ENCODE measurements around the gene BAHCC1.

Gene BAHCC1

DNA sequence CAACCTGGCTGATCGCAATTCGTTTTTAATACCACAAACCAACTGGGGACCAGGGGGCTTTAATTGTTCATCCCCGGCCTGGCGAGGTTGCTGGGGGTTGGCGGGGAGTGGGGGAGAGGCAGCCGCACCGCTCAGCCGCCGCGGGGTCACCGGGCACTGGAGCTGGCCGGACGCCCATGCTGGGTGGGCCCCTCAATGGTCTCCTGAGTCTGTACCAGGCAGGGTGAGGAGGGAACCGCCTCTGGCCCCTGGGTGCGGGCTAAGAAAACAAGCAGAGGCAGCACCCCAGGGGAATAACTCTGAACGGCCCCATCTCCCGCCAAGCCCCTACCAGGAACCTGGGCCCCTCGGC lies 73.5 kb downstream of the BAHCC1 start:
- Histone ChIP-seq H3K9ac (ENCODE audit: low read length) (no peak overlapping the region), H3K36me3 (ENCODE audit: insufficient read depth, low read length) (no peaks in the 10 kb centered on the region), H4K20me1 (ENCODE audit: insufficient read depth, low read length) (no peaks in the 10 kb centered on the region), H3K27me3 (ENCODE audit: insufficient read depth, low read length) (peaks cover 13% of the 10 kb centered on the region; the same call in 1 of the 2 replicates), H3K4me2 (ENCODE audit: low read length) (no peak overlapping the region), H3K9me3 (ENCODE audit: low read length) (no peaks in the 10 kb centered on the region), H3K4me1 (ENCODE audit: insufficient read depth, low read length, severe bottlenecking) (no peaks in the 10 kb centered on the region), H3K4me3 (ENCODE audit: low read depth, low read length, poor library complexity, severe bottlenecking) (no peak overlapping the region), H3K79me2 (ENCODE audit: insufficient read depth, low read length) (no peaks in the 10 kb centered on the region), H3K9me2 (ENCODE audit: low read depth, low read length) (no peaks in the 10 kb centered on the region), H3K27ac (ENCODE audit: low read depth, low read length, poor library complexity, severe bottlenecking) (no peak overlapping the region), H3F3A (ENCODE audit: insufficient read depth, low read length) (no peaks in the 10 kb centered on the region), H2AFZ (ENCODE audit: low read length) (no peak overlapping the region)
- TF ChIP-seq CTCF (IDR thresholded peaks at IDR 0.05; ENCODE audit: low read length) (no peak), EZH2 (IDR thresholded peaks at IDR 0.05; ENCODE audit: borderline replicate concordance, low read length) (no peak)

GRCh38 chr17:81469266-81469665 lies 74.0 kb downstream of the BAHCC1 start:
- Histone ChIP-seq H3F3A (ENCODE audit: insufficient read depth, low read length) (no peaks in the 10 kb centered on the region), H3K36me3 (ENCODE audit: insufficient read depth, low read length) (no peaks in the 10 kb centered on the region), H3K9ac (ENCODE audit: low read length) (no peak overlapping the region), H3K79me2 (ENCODE audit: insufficient read depth, low read length) (no peaks in the 10 kb centered on the region), H3K27ac (ENCODE audit: low read depth, low read length, poor library complexity, severe bottlenecking) (no peak overlapping the region), H2AFZ (ENCODE audit: low read length) (no peak overlapping the region), H3K9me3 (ENCODE audit: low read length) (no peaks in the 10 kb centered on the region), H3K4me3 (ENCODE audit: low read depth, low read length, poor library complexity, severe bottlenecking) (no peak overlapping the region), H3K4me1 (ENCODE audit: insufficient read depth, low read length, severe bottlenecking) (no peaks in the 10 kb centered on the region), H4K20me1 (ENCODE audit: insufficient read depth, low read length) (no peaks in the 10 kb centered on the region), H3K4me2 (ENCODE audit: low read length) (no peak overlapping the region), H3K9me2 (ENCODE audit: low read depth, low read length) (no peaks in the 10 kb centered on the region), H3K27me3 (ENCODE audit: insufficient read depth, low read length) (peaks cover 13% of the 10 kb centered on the region; the same call in 1 of the 2 replicates)
- TF ChIP-seq EZH2 (IDR thresholded peaks at IDR 0.05; ENCODE audit: borderline replicate concordance, low read length): no peak
- TF ChIP-seq CTCF (IDR thresholded peaks at IDR 0.05; ENCODE audit: low read length): no peak

- Histone ChIP-seq H3K79me2 (ENCODE audit: insufficient read depth, low read length) (no peaks in the 10 kb centered on the region), H3K9me2 (ENCODE audit: low read depth, low read length) (no peaks in the 10 kb centered on the region), H3K4me1 (ENCODE audit: insufficient read depth, low read length, severe bottlenecking) (no peaks in the 10 kb centered on the region), H3K9ac (ENCODE audit: low read length) (no peak overlapping the region), H3K36me3 (ENCODE audit: insufficient read depth, low read length) (no peaks in the 10 kb centered on the region), H3K4me3 (ENCODE audit: low read depth, low read length, poor library complexity, severe bottlenecking) (no peak overlapping the region), H3K27me3 (ENCODE audit: insufficient read depth, low read length) (peaks cover 13% of the 10 kb centered on the region; the same call in 1 of the 2 replicates), H2AFZ (ENCODE audit: low read length) (no peak overlapping the region), H3F3A (ENCODE audit: insufficient read depth, low read length) (no peaks in the 10 kb centered on the region), H3K4me2 (ENCODE audit: low read length) (no peak overlapping the region), H3K27ac (ENCODE audit: low read depth, low read length, poor library complexity, severe bottlenecking) (no peak overlapping the region), H3K9me3 (ENCODE audit: low read length) (no peaks in the 10 kb centered on the region), H4K20me1 (ENCODE audit: insufficient read depth, low read length) (no peaks in the 10 kb centered on the region)
- no peak for TF ChIP-seq EZH2 (IDR thresholded peaks at IDR 0.05; ENCODE audit: borderline replicate concordance, low read length)
- TF ChIP-seq CTCF (IDR thresholded peaks at IDR 0.05; ENCODE audit: low read length): no peak
Measured at GRCh38 chr17:81470270-81470943, 75.2 kb downstream of the BAHCC1 start.

Measured in OCI-LY1 (cell line).